DMS 273 (cell line): ENCODE data around the gene GBF1.

Experiments used
- DNase-seq: peaks from one replicate; lab custom pipeline; 2025; ENCODE audit not compliant: unreplicated experiment; lab: John Stamatoyannopoulos, UW

GBF1 gene

GRCh38 chr10:102394079-102394800, 148.9 kb downstream of the GBF1 start:
- peak; percentile 93 for DNase-seq

GRCh38 chr10:102394801-102395399, 149.6 kb downstream of the GBF1 start:
- peak; percentile 63 for DNase-seq

GRCh38 chr10:102395400-102396316, 150.3 kb downstream of the GBF1 start, which contains the start of gene NFKB2:
TSS of gene NFKB2 (plus strand) at chr10:102395705. CDS start at chr10:102395960, 255 bp downstream.
- DNase-seq, result peak; percentile 90

- no peak for DNase-seq
Observed at GRCh38 chr10:102396317-102396650, 151.0 kb downstream of the GBF1 start.

- DNase-seq, result no peak
Observed at GRCh38 chr10:102396730-102397151, 151.4 kb downstream of the GBF1 start.

- DNase-seq, result no peak
Observed at GRCh38 chr10:102397222-102398171, 152.2 kb downstream of the GBF1 start.

- DNase-seq, result no peak
Observed at GRCh38 chr10:102398172-102399020, 153.1 kb downstream of the GBF1 start.

- peak; percentile 91 for DNase-seq
Observed at GRCh38 chr10:102399217-102400021, 154.1 kb downstream of the GBF1 start.

- DNase-seq, result peak; percentile 31
Observed at GRCh38 chr10:102400076-102400475, 154.7 kb downstream of the GBF1 start.

- DNase-seq, result no peak
Observed at GRCh38 chr10:102400598-102401341, 155.4 kb downstream of the GBF1 start.

- no peak for DNase-seq
Observed at GRCh38 chr10:102401342-102401654, 156.0 kb downstream of the GBF1 start.

GRCh38 chr10:102401735-102402511, 156.6 kb downstream of the GBF1 start:
- DNase-seq, result no peak

GRCh38 chr10:102402512-102402896, 157.2 kb downstream of the GBF1 start:
- no peak for DNase-seq

- DNase-seq, result no peak
Observed at GRCh38 chr10:102403115-102403514, 157.8 kb downstream of the GBF1 start.

- no peak for DNase-seq
Observed at GRCh38 chr10:102404361-102405107, 159.2 kb downstream of the GBF1 start.

- no peak for DNase-seq
Observed at GRCh38 chr10:102405108-102405571, 159.8 kb downstream of the GBF1 start.

- no peak for DNase-seq
Observed at GRCh38 chr10:102405632-102406031, 160.3 kb downstream of the GBF1 start.
